ENCODE data around the gene FAM229A. TPM values are rescaled to one million over a fixed set of nuclear protein-coding genes. Genes with fewer than 3 reads are reported as not detected.
A peak's percentile ranks its signal among the peaks of the same experiment; 100 is the strongest.
"Not testable (repeated sequence)": the region's sequence is repeated elsewhere in the genome, so short reads cannot be mapped to it uniquely, and the experiment has no call there.

Gene FAM229A
- total RNA-seq, 1 donor from 2014 or later, result 4.5 TPM

GRCh38 chr1:32400876-32401631, 38.8 kb upstream of the FAM229A start:
- Mint-ChIP-seq H3K9me3 (ENCODE audit: low read depth) (no peaks in the 10 kb centered on the region), H3K4me1 (ENCODE audit: low read depth) (peaks cover 8% of the 10 kb centered on the region), H3K4me3 (ENCODE audit: unreplicated experiment) (no peak overlapping the region), H3K27me3 (ENCODE audit: low read depth) (no peaks in the 10 kb centered on the region), H3K36me3 (ENCODE audit: low read depth) (no peaks in the 10 kb centered on the region), H3K27ac (ENCODE audit: unreplicated experiment) (peak overlapping the region; percentile 58)
- no peak for DNase-seq (ENCODE audit: low spot score)
- TF ChIP-seq CTCF (IDR thresholded peaks at IDR 0.05), result peak; percentile 94

- Mint-ChIP-seq H3K4me1 (ENCODE audit: low read depth) (peaks cover 17% of the 10 kb centered on the region), H3K9me3 (ENCODE audit: low read depth) (no peaks in the 10 kb centered on the region), H3K4me3 (ENCODE audit: unreplicated experiment) (no peak overlapping the region), H3K27me3 (ENCODE audit: low read depth) (no peaks in the 10 kb centered on the region), H3K36me3 (ENCODE audit: low read depth) (no peaks in the 10 kb centered on the region), H3K27ac (ENCODE audit: unreplicated experiment) (no peak overlapping the region)
- TF ChIP-seq CTCF (IDR thresholded peaks at IDR 0.05), result no peak
- DNase-seq (ENCODE audit: low spot score), result no peak
Observed at GRCh38 chr1:32399843-32400242, 37.6 kb upstream of the FAM229A start.

- Mint-ChIP-seq H3K27ac (ENCODE audit: unreplicated experiment) (no peak overlapping the region), H3K27me3 (ENCODE audit: low read depth) (no peaks in the 10 kb centered on the region), H3K9me3 (ENCODE audit: low read depth) (no peaks in the 10 kb centered on the region), H3K4me1 (ENCODE audit: low read depth) (peaks cover 27% of the 10 kb centered on the region), H3K4me3 (ENCODE audit: unreplicated experiment) (no peak overlapping the region), H3K36me3 (ENCODE audit: low read depth) (no peaks in the 10 kb centered on the region)
- no peak for DNase-seq (ENCODE audit: low spot score)
- no peak for TF ChIP-seq CTCF (IDR thresholded peaks at IDR 0.05)
Observed at GRCh38 chr1:32398401-32398800, 36.1 kb upstream of the FAM229A start.

GRCh38 chr1:32396524-32396923, 34.2 kb upstream of the FAM229A start:
- not testable (repeated sequence) for H3K36me3 Mint-ChIP-seq (ENCODE audit: low read depth); H3K9me3 Mint-ChIP-seq (ENCODE audit: low read depth); DNase-seq (ENCODE audit: low spot score); H3K27me3 Mint-ChIP-seq (ENCODE audit: low read depth); H3K4me3 Mint-ChIP-seq (ENCODE audit: unreplicated experiment); H3K27ac Mint-ChIP-seq (ENCODE audit: unreplicated experiment)
- peaks cover 40% of the 10 kb centered on the region for H3K4me1 Mint-ChIP-seq (ENCODE audit: low read depth)

GRCh38 chr1:32394890-32395432, 32.7 kb upstream of the FAM229A start:
- Mint-ChIP-seq H3K4me3 (ENCODE audit: unreplicated experiment) (peak overlapping the region; percentile 99), H3K36me3 (ENCODE audit: low read depth) (no peaks in the 10 kb centered on the region), H3K9me3 (ENCODE audit: low read depth) (no peaks in the 10 kb centered on the region), H3K4me1 (ENCODE audit: low read depth) (peaks cover 35% of the 10 kb centered on the region), H3K27ac (ENCODE audit: unreplicated experiment) (peak overlapping the region; percentile 100), H3K27me3 (ENCODE audit: low read depth) (no peaks in the 10 kb centered on the region)
- TF ChIP-seq CTCF (IDR thresholded peaks at IDR 0.05), result no peak
- no peak for DNase-seq (ENCODE audit: low spot score)
